Activated CD8-positive, alpha-beta memory T cell treated with anti-CD3 and anti-CD28 coated beads, Interleukin-2, amount 50 U/mL, for 4 hours (primary cell): Measurements from ENCODE around the gene ZFC3H1.

Experiments
- DNase-seq: peaks from one replicate; pipeline ENCODE4 v3.0.0-alpha.2; 2020

Gene ZFC3H1

DNA sequence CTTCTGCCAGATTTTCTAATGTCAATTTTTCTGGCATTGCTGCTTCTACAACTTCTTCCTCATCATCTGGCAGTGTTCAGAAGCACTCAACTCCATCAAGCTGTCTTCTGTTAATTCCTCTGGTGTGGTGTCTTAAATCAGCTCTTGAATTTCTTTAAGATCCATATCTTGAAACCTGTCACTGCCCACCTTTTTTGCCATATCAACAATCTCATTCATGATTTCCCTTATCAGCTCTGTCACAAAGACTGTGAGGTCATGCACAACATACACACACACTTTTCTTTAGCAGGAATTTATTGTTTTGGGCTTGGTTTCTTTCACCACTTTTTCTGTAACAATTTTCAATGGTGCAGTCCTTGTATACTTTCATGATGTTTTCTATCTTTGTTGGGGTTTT, 7.7 kb upstream of the ZFC3H1 start:
- DNase-seq = no peak

DNA sequence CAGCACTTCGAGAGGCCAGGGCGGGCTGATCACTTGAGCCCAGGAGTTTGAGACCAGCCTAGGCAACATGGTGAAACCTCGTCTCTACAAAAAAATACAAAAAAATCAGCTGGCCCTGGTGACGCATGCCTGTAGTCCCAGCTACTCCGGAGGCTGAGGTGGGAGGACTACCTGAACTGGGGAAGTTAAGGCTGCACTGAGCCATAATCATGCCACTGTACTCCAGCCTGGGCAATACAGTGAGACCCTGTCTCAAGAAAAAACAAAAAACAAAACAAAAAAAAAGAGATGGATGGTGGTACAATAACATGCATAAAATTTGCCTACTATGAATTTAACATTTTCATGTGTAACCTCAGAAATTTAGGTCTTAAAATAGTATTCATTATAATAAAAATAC, 2.6 kb upstream of the ZFC3H1 start:
- DNase-seq = no peak

DNA sequence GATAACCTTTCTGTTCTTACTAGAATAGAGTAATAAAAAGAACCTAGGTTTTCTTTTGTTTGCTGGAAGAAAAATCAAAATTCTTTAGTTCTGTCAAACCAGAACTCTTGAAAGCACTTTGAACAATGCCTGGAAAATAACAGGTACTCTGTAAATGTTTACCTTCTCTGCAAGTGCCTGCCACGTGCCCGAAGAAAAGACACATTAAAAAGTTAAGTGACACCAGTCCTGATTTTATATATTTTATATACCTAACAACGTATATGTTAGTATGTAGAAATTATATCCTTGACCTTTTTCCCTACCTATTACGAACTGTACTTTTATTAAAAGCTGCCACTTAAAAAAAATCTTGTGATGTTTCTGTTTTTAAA, 1.4 kb upstream of the ZFC3H1 start:
- DNase-seq = no peak

DNA sequence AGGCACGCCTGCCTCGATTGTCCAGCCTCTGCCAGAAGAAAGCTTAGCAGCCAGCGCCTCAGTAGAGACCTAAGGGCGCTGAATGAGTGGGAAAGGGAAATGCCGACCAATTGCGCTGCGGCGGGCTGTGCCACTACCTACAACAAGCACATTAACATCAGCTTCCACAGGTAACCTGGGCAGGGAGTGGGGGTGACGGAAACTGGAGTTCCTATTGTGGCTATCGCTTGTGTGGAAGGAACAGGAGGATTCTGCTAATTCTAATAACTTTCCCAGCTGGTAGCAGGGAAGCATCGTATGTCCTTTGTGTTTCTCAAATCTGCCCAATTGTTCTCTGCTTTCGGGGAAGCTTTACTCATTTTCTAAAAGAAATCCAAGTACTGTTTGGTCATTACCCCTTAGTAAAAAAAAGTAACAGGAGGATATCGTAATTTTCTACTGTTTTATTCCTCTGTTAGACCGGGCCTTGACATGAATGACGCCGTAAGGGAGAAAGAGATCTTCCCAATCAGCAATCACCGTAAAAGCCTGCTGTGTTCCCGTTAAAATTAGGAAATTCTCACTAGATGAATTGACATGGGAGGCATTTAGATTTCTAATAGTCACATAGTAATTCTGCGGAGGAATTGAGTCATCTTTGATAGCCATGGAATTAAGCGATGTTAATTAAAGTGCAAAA, 902 bp upstream of the ZFC3H1 start:
- DNase-seq = no peak

DNA sequence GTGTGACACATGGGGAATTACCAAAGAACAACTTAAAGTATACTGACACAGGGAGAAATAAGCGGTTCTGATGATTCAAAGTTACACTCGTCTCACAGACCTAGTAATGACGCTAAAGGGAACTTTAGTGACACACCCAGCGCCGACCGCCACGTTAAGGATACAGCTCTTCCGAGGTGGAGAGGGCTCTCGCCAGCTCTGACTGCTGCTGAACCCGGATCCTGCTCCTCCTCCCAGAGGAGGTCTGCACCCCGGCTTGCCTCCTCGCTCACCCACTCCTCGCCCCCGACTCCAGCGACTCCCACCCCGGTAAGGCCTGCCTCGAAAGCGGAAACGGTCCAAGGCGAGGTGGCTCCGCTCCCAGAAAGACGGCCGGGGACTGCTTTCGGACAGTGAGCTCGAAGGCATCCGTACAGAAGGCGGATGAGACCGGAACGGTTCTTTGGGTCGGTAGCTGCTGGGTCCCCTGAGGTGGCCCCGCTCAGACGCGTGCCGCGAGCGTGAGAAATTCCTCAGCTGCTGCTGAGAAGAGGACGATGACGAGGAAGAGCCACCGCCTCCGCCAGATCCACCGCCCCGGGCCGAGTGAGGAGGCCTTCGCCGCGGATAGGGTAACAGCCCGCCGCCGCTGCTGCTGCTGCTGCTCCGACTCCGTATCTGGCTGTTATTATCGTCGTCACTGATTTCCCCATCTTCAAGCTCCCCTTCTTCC, 643 bp downstream of the ZFC3H1 start:
- peak; percentile 73 for DNase-seq

DNA sequence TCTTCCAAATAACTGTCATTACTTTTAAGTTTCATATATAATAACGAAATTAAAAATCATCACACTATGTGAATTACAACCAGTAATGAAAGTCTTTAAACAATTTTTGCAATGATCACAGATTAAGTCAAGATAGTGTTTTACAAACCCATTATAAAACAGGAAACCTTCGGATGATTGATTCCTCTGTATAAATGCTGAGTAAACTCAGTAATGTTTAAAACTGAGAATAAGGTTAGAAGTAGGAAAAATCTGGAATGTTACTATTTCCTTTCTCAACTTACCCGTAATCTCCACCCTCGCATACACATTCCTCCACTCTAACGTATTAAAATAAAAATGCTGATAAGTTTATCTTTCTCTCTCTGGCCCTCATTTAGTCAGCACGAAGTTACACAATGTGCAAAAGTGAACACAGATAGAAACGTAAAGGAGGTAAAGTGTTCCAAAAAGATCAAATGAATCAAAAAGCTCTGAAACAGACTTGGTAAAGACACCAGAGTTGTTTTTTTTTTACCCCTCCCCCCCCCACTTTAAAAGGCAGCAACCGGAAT, 1.6 kb downstream of the ZFC3H1 start:
- DNase-seq = no peak

DNA sequence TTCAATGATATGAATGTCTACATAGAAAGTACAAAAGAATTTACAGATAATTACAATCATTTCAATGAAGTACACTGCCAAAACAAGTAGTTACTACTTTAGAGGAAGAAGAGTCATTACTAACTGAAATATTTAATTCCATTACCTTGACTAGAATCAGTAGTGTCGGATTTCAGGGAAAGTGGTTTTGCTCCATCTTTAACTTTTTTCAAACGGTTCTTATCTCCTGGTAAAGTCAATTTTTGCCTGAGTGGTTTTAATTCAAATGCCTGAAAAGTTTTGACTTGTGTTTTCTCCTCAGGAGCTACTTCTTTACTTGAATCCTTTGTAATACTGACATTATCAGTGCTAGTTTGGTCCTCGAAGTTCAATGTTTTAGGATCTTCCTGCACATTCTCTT, 6.9 kb downstream of the ZFC3H1 start:
- DNase-seq = no peak

DNA sequence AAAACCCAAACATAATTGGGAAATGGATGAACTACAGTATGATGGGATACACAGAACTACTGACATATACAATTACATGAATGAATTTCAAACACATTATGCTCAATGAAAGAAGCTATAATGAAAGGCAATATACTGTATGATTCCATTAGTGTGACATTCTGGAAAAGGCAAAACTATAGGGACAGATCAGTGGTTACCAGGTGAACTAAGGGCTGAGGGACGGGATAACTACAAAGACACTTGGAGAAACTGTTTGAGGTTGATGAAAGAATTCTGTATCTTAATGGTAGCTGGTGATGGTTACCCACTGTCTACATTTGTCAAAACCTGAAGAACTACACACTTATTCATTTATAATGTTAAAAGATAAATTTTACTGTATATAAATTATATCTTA, 7.7 kb downstream of the ZFC3H1 start:
- DNase-seq = no peak

DNA sequence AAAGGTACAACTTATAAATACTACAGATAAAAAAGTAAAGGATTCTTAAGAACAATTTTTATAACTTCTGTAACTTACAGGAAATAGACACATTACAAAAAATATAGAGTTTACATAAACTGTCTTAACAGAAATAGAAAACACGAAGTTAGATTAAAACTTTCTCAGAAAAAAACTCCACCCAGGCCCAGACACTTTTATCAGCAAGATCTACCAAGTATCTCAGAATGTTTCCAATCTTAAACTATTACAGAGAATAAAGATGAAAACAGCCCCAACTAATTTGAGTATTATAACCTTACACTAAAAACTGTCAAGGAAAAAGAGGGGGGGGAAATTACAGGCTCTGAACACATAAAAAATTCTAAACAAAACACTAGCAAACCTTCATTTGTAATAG, 8.2 kb downstream of the ZFC3H1 start:
- no peak for DNase-seq

DNA sequence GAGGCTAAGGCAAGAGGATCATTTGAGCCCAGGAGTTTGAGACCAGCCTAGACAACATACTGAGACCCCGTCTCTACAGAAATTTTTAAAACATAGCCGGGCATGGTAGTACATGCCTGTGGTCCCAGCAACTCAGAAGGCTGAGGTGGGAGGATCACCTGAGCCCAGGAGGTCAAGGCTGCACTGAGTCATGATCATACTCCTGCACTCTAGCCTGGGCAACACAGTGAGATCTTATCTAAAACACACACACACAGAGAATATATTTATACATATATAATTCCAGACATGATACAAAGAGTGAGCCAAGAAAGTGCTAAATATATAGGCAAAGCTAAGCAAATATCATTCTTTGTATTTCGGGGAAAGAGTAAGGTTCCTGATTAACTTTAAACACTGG, 9.4 kb downstream of the ZFC3H1 start:
- no peak for DNase-seq

DNA sequence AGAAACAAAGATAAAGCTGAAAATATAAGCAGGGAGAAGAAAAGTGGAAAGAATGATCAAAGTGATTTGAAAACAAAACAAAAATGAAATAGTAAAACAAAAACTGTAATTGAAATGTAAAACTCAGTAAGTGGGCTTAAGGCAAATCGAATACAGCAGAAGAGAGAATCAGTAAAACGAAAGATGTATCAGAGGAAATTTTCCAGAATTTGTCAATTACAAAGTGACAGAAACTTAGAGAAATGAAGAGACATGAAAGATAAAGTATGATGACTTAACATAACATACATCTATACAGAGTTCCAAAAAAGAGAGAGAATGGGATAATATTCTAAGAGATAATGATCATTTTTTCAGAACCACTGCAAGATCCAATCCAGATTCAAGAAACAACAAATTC, 10.5 kb downstream of the ZFC3H1 start:
- no peak for DNase-seq

DNA sequence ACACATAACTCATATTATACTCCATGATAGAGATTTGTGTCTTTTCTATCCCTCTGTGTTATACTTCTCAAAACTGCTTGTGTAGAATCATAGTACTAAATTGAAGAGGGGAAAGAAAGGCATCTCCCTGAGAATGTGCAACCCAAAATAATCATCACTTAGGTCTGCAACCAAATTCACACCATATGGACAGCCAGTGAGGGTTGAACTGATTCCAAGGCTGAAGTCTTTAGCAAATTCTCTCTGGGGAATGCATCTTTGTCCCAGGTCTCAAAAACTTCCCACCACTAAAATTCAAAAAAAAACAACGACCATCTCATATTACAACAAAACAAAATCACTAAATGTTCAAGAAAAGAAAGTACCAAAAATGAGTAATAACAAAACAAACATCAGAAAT, 11.0 kb downstream of the ZFC3H1 start:
- DNase-seq = no peak

DNA sequence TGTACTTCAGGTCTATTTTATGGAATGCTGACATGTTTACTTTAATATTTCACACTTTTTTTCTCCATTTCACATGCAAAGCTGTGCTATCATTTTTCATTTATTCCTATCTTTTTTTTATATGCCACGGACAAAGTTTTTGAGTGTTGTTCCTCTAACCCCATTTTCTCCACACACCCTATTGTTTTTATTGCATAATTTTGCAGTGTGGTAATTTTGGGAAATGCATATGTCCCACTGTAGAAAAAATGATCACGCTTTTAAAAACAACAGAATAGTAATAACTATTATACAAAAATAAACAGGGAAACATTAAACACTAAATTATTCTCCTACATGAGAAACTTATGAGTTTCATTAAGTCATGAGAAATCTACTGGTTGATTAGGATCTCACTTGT, 14.2 kb downstream of the ZFC3H1 start:
- no peak for DNase-seq

DNA sequence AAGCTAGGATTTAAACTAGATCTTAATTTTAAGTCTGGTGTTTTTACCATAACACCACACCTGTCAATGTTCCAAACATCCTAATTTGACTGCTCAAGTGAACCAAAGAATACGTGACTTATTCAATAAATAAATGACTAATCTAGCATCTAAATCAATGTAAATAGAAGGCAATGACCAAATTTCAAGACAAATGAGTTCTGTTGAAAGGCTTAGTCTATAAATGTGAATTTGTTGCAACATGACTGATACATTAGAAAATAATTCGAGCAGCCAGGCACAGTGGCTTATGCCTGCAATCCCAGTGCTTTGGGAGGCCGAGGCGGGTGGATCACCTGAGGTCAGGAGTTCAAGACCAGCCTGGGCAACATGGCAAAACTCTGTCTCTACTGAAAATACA, 15.1 kb downstream of the ZFC3H1 start:
- no peak for DNase-seq

DNA sequence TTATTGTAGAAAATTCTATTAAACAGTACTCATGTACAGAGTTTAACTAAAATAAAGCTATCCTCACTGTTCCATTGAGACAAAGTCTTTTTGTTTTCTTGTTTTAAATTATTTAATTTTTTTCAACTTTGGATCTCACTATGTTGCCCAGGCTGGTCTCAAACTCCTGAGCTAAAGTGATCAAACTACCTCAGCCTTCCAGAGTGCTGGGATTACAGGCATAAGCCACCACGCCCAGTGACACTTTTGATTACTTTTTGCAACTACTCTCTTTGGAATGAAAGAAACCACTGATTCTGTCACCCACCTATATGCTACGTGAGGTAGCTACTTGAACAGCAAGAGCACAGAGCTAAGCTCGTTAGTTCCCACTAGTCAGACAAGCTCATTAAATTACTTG, 17.1 kb downstream of the ZFC3H1 start:
- no peak for DNase-seq

DNA sequence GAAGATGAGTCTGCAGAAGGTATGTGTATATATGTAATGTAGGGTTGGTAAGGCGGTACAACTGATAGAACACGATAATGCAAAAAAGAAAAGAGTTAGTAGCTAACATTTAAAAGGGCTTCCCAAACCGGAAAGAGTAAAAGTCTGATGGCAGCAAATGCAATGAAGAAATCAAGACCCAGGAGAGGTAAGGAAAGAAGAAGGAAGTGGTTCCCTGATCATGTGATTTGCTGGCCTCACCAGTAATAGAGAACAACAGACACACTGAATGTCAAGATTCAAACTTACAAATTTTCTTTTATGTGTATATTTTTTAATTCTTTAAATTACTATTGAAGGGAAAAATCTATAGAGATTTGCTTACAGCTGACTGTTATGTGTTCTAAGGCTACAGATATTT, 18.4 kb downstream of the ZFC3H1 start:
- DNase-seq = no peak

DNA sequence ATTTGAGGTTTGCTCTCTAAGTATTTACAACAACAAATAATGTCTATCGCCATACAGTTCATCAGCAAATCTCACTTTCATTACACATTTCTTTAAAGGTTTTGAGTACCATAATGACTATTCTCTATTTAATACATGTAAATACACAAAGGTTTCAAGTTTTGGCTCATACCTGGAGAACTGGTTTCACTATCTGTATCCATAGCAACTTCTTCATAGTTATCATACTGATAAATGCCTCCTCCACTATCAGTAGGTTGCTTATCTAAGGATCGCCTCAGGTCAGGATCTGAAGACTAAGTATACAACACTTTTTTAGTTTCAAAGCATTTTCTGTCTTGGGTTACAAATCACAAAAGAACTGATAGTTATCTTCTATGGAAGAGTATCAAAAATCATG, 21.4 kb downstream of the ZFC3H1 start:
- no peak for DNase-seq

DNA sequence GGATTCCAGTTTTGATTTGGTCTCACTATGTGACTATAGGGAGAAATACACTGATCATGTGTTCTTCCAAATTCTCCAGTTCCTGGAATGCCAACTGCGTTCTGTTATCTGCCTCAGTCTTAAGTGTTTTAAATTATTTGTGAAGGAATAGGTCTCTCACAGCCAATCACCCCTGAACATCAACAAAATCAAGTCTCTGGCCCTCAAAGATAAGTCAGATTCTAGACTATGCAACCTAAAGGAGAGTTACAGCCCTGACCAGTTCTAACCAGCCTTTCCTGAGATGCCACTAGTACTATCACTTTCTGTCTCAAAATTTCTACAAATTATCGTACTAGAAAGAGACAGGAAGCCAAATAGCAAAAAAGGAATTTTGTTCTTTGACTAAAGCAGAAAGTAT, 22.3 kb downstream of the ZFC3H1 start:
- no peak for DNase-seq

DNA sequence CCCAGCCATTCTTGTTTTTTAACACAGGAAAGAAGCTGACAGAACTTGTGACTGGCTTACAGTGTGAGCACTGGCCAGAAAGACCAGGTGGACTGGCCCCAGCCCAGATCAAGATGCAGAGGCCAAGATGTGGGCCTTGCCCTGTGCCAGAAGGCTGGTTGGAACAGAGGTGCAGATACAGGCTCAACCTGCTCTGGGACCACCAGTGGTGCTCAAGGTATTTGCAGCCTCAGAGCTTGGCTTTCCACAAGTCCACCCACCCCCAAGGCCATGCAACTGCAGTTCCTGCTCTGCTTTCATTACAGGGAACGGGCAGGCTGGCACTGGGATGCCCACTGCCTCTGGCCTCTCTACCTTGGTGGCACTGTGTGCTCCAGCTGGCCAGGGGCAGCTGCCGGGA, 23.3 kb downstream of the ZFC3H1 start:
- no peak for DNase-seq

DNA sequence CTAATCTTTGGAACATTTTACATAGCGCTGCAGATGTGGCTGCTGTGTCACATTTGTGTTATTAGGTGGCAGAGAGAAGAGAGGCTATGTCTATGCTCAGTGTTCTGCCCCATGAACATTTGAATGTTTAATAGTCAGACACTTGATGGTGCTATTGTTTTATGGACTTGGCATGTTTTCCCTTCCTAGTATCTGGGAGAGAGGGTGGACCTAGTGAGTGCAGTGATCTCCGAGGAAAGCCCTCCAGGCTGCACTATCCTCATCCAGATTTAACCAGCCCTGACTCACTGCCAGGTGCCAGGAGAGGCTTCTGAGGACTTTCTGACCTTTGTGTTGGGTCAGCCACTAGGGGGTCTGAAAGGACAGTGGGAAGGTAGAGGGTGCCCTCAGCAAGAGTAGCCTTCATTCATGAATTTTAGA, 24.3 kb downstream of the ZFC3H1 start:
- DNase-seq = no peak

DNA sequence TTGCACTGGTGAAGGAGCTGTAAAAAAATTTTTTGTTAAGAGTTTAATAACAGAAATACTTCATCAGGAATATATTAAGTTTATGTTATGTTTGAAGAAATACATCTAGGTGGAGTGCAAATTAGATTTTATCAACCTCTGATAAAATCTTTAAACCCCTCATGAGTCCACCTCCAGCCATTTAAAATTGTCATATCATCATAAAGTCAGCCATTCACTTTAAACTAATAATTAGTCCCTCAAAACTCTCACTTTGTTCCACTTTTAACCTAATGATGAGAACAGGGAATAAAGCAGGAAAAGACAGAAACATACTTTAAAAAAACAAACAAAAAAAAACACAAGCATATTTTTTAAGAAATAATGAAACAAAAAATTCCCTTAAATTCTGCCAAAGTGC, 25.1 kb downstream of the ZFC3H1 start:
- DNase-seq = no peak

DNA sequence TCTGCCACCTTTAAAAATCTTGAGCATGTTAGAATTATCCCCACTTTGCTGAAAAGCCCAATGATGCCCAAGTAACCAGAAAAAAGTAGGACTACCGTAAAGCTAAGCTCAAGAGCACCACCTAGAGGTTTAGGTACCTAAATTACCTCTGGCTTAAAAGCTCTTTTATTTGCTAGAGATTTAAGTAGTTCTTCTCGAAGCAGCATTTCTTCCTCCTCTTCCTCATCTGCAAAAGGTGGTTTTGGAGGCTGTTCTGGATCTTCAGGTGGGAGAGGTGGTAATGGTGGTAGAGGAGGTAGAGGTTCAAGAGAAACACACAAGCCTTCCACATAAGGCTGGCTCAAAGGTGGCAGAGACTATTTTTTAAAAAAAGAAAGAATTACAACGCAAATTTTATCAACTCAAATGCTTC, 26.9 kb downstream of the ZFC3H1 start:
- no peak for DNase-seq

DNA sequence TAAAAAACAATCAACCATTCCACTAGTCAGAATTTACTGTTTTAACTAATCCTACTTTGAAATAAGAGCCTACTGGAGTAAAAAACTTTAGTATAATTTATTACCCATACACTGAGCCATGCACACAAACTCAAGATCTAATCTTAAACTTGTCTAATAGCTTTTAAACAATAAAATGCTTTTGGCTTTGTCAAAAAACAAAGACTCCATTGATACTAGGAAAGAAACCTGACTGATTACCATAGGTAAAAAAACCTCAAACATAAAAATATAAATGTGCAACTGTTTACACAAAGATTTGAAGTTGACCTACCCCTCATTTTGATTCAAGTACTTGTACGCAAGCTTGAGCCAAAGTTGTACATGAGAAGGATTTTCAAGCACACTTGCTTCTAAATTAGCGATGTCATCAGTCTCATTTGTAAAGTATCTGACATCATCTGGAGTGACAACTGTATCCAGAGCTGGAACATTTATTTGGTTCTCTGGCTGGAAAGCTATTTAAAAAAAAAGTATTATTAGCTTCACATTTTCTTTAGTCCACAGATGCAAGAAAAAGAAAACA, 36.1 kb downstream of the ZFC3H1 start:
- DNase-seq = no peak

DNA sequence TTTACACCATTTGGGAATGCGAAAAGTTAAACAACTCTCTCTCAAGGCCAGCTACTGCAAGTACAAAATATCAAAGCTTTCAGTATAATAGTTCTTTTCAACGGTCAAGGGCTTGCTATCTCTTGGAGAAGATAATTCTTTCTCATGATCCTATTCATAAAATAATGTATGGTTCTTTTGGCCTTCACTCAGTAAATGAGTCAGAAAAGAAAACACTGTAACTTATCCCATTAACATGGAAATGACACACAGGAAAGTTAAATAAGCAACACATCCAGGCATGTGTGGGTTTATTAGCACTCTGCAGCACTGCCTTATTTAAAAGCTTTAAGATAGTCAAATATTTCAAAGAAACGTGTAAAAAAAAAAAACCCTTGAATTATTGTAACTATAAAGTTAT, 36.9 kb downstream of the ZFC3H1 start:
- no peak for DNase-seq

DNA sequence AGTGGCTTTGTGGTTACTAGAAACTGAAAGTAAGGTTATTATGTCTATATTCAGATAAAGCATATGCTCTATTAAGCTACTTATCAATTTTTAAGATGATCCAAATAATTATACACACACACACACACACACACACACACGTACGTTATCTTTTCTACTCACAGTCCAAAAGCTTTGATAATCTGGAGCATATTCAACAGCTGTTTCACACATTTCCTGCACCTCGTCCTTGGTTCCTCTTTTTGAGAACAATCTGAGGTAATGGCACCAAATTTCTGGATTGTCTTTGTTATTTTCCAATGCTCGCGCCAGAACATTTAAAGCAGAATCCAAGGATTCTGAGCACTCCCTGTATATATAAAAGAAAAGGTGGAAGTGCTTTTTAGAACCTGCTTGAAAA, 37.5 kb downstream of the ZFC3H1 start:
- DNase-seq = no peak
